BJ (cell line): Measurements from ENCODE around the gene BEAN1. TPM values are rescaled to one million over a fixed set of nuclear protein-coding genes. Genes with fewer than 3 reads are reported as not detected.

ENCODE experiments used
- CTCF ChIA-PET: fragments of 350-600 bp; formaldehyde crosslinking; extraction: SDS; loops from one replicate; lab custom pipeline; 2021; ENCODE audit warnings: antibody characterized with exemption, inconsistent platforms; lab: Yijun Ruan, JAX
- POLR2A ChIA-PET: fragments of 300-600 bp; sonication (Branson Sonifier 250); formaldehyde crosslinking; extraction: SDS; loops from one replicate; lab custom pipeline; 2021; ENCODE audit warnings: antibody characterized with exemption; lab: Charles Lee
- DNase-seq: peaks from one replicate; pipeline ENCODE4 v3.0.0-alpha.2; 2011; ENCODE audit warnings: low read depth
- H3K27me3 ChIP-seq: 2 replicates; pipeline ENCODE4 v1.6.0; 2011; ENCODE audit warnings: low read length; ENCODE audit not compliant: control insufficient read depth, insufficient read depth
- H3K36me3 ChIP-seq: 2 replicates; pipeline ENCODE4 v1.5.1; 2011; ENCODE audit warnings: low read length; ENCODE audit not compliant: control insufficient read depth, insufficient read depth
- H3K4me3 ChIP-seq: 2 replicates; pipeline ENCODE4 v1.5.1; 2011; ENCODE audit warnings: low read depth, mild to moderate bottlenecking, control low read depth, low read length
- CTCF ChIP-seq: IDR thresholded peaks from 2 replicates; pipeline ENCODE4 v1.5.1; 2011; ENCODE audit warnings: low read depth, mild to moderate bottlenecking, control low read depth, inconsistent platforms, low read length, moderate library complexity; ENCODE audit not compliant: insufficient read depth
- polyA plus RNA-seq: library from polyadenylated mRNA; depleted of rRNA; stranded (reverse); fragments of >200 nt; gene quantifications from 2 replicates; pipeline ENCODE4 v1.2.3, GENCODE V29; 2011

BEAN1 gene
- polyA plus RNA-seq, 1 experiment, result not detected

GRCh38 chr16:66509576-66509975, 82.5 kb downstream of the BEAN1 start:
- DNase-seq, result no peak
- CTCF ChIA-PET, result interaction anchor here (0.6 to 3.1 kb wide), 3 partner anchors 61 to 103 kb away, joined by 3 to 16 read pairs (median 4); no protein-coding TSS in a partner anchor
- H3K27me3 ChIP-seq, result no peaks in the 10 kb centered on the region
- no peak overlapping the region for H3K4me3 ChIP-seq
- no peak for TF ChIP-seq CTCF
- no peaks in the 10 kb centered on the region for H3K36me3 ChIP-seq
- POLR2A ChIA-PET, result no interaction called here

- ChIA-PET POLR2A (no interaction called here), CTCF (interaction anchor here (0.9 to 3.1 kb wide), 3 partner anchors 19 to 104 kb away, joined by 3 to 16 read pairs (median 3); no protein-coding TSS in a partner anchor)
- Histone ChIP-seq H3K4me3 (no peak overlapping the region), H3K27me3 (no peaks in the 10 kb centered on the region), H3K36me3 (0 out of 2 replicates have a peak, but pooled peaks cover 1% of the 10 kb centered on the region)
- DNase-seq, result no peak
- no peak for TF ChIP-seq CTCF
Measured at GRCh38 chr16:66510298-66510697, 83.2 kb downstream of the BEAN1 start.

- Histone ChIP-seq H3K4me3 (no peak overlapping the region), H3K36me3 (0 out of 2 replicates have a peak, but pooled peaks cover 1% of the 10 kb centered on the region), H3K27me3 (no peaks in the 10 kb centered on the region)
- CTCF ChIA-PET, result interaction anchor here (0.6 to 3.1 kb wide), 7 partner anchors 19 to 217 kb away, joined by 3 to 16 read pairs (median 3); no protein-coding TSS in a partner anchor
- no peak for DNase-seq
- POLR2A ChIA-PET, result no interaction called here
- no peak for TF ChIP-seq CTCF
Measured at GRCh38 chr16:66510711-66511601, 83.9 kb downstream of the BEAN1 start.

- POLR2A ChIA-PET, result no interaction called here
- 0 out of 2 replicates have a peak, but pooled peaks cover 1% of the 10 kb centered on the region for H3K36me3 ChIP-seq
- CTCF ChIA-PET, result interaction anchor here (0.9 to 3.1 kb wide), 9 partner anchors 9 to 105 kb away, joined by 3 to 16 read pairs (median 3); no protein-coding TSS in a partner anchor
Measured at GRCh38 chr16:66511602-66512271, 84.6 kb downstream of the BEAN1 start.

More at GRCh38 chr16:66511602-66512271, 84.6 kb downstream of the BEAN1 start:
- 0 out of 2 replicates have a peak, but pooled peaks have one; percentile 5 for TF ChIP-seq CTCF
- H3K4me3 ChIP-seq, result no peak overlapping the region
- no peak for DNase-seq
- H3K27me3 ChIP-seq, result no peaks in the 10 kb centered on the region
